PC-3 (cell line): Measurements from ENCODE around the gene DPH7.

ENCODE experiments used
- CTCF ChIP-seq: fragments of 300-600 bp; sonication (generic); conservative IDR thresholded peaks from 2 replicates; pipeline ENCODE4 v1.5.1; 2017; ENCODE audit warnings: antibody characterized with exemption, low read depth, mild to moderate bottlenecking, low read length
- EZH2phosphoT487 ChIP-seq: fragments of 300-600 bp; sonication (generic); IDR thresholded peaks from 2 replicates; pipeline ENCODE4 v1.6.1; 2018; ENCODE audit warnings: mild to moderate bottlenecking, antibody characterized with exemption, low read length, borderline replicate concordance

GRCh38 chr9:137613259-137613658 is 34.5 kb upstream of the DPH7 start:
- no peak for TF ChIP-seq CTCF
- TF ChIP-seq EZH2phosphoT487, result no peak
